Stimulated activated CD4-positive, alpha-beta T cell treated with anti-CD3 and anti-CD28 coated beads, Interleukin-4, amount 100 ng/mL, for 4 hours (primary cell): ENCODE data around the gene NOL3.
"Not testable (repeated sequence)": the region's sequence is repeated elsewhere in the genome, so short reads cannot be mapped to it uniquely, and the experiment has no call there.

Source experiments
- DNase-seq, 2 experiments: peaks; one replicate each; pipeline ENCODE4 v3.0.0-alpha.2; 2020

NOL3 gene

GRCh38 chr16:67170168-67170948, at the start of gene NOL3:
Gene NOL3 (plus strand): TSS chr16:67170538.
- DNase-seq: no peak

- DNase-seq: not testable (repeated sequence)
Measured at GRCh38 chr16:67122799-67123198, 47.5 kb upstream of the NOL3 start.

- no peak for DNase-seq
Measured at GRCh38 chr16:67128417-67128816, 41.9 kb upstream of the NOL3 start.

- no peak for DNase-seq
Measured at GRCh38 chr16:67128887-67129286, 41.5 kb upstream of the NOL3 start.

- no peak for DNase-seq
Measured at GRCh38 chr16:67129422-67129821, 40.9 kb upstream of the NOL3 start.

- DNase-seq: no peak
Measured at GRCh38 chr16:67137605-67138004, 32.7 kb upstream of the NOL3 start.

- no peak for DNase-seq
Measured at GRCh38 chr16:67141391-67141790, 28.9 kb upstream of the NOL3 start.

- no peak for DNase-seq
Measured at GRCh38 chr16:67142342-67142741, 28.0 kb upstream of the NOL3 start.

GRCh38 chr16:67144943-67145342, 25.4 kb upstream of the NOL3 start:
- no peak for DNase-seq

- DNase-seq: no peak
Measured at GRCh38 chr16:67145746-67146145, 24.6 kb upstream of the NOL3 start.

GRCh38 chr16:67146523-67147357, 23.6 kb upstream of the NOL3 start:
- no peak for DNase-seq

GRCh38 chr16:67147437-67148140, 22.7 kb upstream of the NOL3 start:
- no peak for DNase-seq

- no peak for DNase-seq
Measured at GRCh38 chr16:67148221-67148620, 22.1 kb upstream of the NOL3 start.

GRCh38 chr16:67148656-67149275, 21.6 kb upstream of the NOL3 start:
- no peak for DNase-seq

- no peak for DNase-seq
Measured at GRCh38 chr16:67149276-67150046, 20.9 kb upstream of the NOL3 start.

- peak in 1 of 2 experiments; percentile 74 for DNase-seq
Measured at GRCh38 chr16:67150047-67150832, 20.1 kb upstream of the NOL3 start.

- peak in 1 of 2 experiments; percentile 29 for DNase-seq
Measured at GRCh38 chr16:67150833-67151396, 19.4 kb upstream of the NOL3 start, which contains the start of gene B3GNT9. Gene B3GNT9 (minus strand): TSS chr16:67150998. CDS start chr16:67150485, 513 bp downstream.

- no peak for DNase-seq
Measured at GRCh38 chr16:67151431-67152097, 18.8 kb upstream of the NOL3 start.

GRCh38 chr16:67154578-67155294, 15.6 kb upstream of the NOL3 start:
- DNase-seq: no peak
